ENCODE data around the gene NR6A1.

The NR6A1 gene

GRCh38 chr9:124803911-124804310, 32.8 kb upstream of the NR6A1 start:
- H3K9me3 ChIP-seq (ENCODE audit: insufficient read depth, low read length), result no peaks in the 10 kb centered on the region
- no peak overlapping the region for H3K4me3 ChIP-seq (ENCODE audit: insufficient read length, low read depth)
- H3K4me1 ChIP-seq (ENCODE audit: insufficient read depth, insufficient read length), result peaks cover 8% of the 10 kb centered on the region
- TF ChIP-seq SUZ12 (IDR thresholded peaks at IDR 0.05; ENCODE audit: extremely low read depth, insufficient read depth, insufficient read length) (no peak), YY1 (IDR thresholded peaks at IDR 0.05; ENCODE audit: insufficient read depth, insufficient read length) (no peak)
- no peaks in the 10 kb centered on the region for H3K27me3 ChIP-seq (ENCODE audit: insufficient read depth, insufficient read length)
- no peak overlapping the region for H3K9ac ChIP-seq (ENCODE audit: insufficient read length, low read depth)
- peaks cover 34% of the 10 kb centered on the region for H3K36me3 ChIP-seq (ENCODE audit: insufficient read depth, insufficient read length, low read length)
- DNase-seq (ENCODE audit: low read depth, low spot score), result no peak

- H3K27me3 ChIP-seq (ENCODE audit: insufficient read depth, insufficient read length), result no peaks in the 10 kb centered on the region
- H3K4me3 ChIP-seq (ENCODE audit: insufficient read length, low read depth), result no peak overlapping the region
- peaks cover 2% of the 10 kb centered on the region for H3K4me1 ChIP-seq (ENCODE audit: insufficient read depth, insufficient read length)
- peaks cover 31% of the 10 kb centered on the region for H3K36me3 ChIP-seq (ENCODE audit: insufficient read depth, insufficient read length, low read length)
- no peaks in the 10 kb centered on the region for H3K9me3 ChIP-seq (ENCODE audit: insufficient read depth, low read length)
- no peak for TF ChIP-seq SUZ12 (IDR thresholded peaks at IDR 0.05; ENCODE audit: extremely low read depth, insufficient read depth, insufficient read length)
- TF ChIP-seq ZNF274 (IDR thresholded peaks at IDR 0.05; ENCODE audit: low read depth, low read length), result no peak
- TF ChIP-seq YY1 (IDR thresholded peaks at IDR 0.05; ENCODE audit: insufficient read depth, insufficient read length), result no peak
- H3K9ac ChIP-seq (ENCODE audit: insufficient read length, low read depth), result no peak overlapping the region
- DNase-seq (ENCODE audit: low read depth, low spot score), result no peak
Observed at GRCh38 chr9:124802426-124802825, 31.3 kb upstream of the NR6A1 start.

- H3K27me3 ChIP-seq (ENCODE audit: insufficient read depth, insufficient read length), result no peaks in the 10 kb centered on the region
- peaks cover 2% of the 10 kb centered on the region for H3K4me1 ChIP-seq (ENCODE audit: insufficient read depth, insufficient read length)
- peaks cover 31% of the 10 kb centered on the region for H3K36me3 ChIP-seq (ENCODE audit: insufficient read depth, insufficient read length, low read length)
- no peak overlapping the region for H3K4me3 ChIP-seq (ENCODE audit: insufficient read length, low read depth)
- no peak for DNase-seq (ENCODE audit: low read depth, low spot score)
- no peaks in the 10 kb centered on the region for H3K9me3 ChIP-seq (ENCODE audit: insufficient read depth, low read length)
- no peak overlapping the region for H3K9ac ChIP-seq (ENCODE audit: insufficient read length, low read depth)
- no peak for TF ChIP-seq YY1 (IDR thresholded peaks at IDR 0.05; ENCODE audit: insufficient read depth, insufficient read length)
- TF ChIP-seq SUZ12 (IDR thresholded peaks at IDR 0.05; ENCODE audit: extremely low read depth, insufficient read depth, insufficient read length), result no peak
Observed at GRCh38 chr9:124801356-124801755, 30.2 kb upstream of the NR6A1 start.

- Histone ChIP-seq H3K4me3 (ENCODE audit: insufficient read length, low read depth) (no peak overlapping the region), H3K27me3 (ENCODE audit: insufficient read depth, insufficient read length) (no peaks in the 10 kb centered on the region), H3K4me1 (ENCODE audit: insufficient read depth, insufficient read length) (peaks cover 4% of the 10 kb centered on the region), H3K36me3 (ENCODE audit: insufficient read depth, insufficient read length, low read length) (peaks cover 31% of the 10 kb centered on the region), H3K9ac (ENCODE audit: insufficient read length, low read depth) (no peak overlapping the region), H3K9me3 (ENCODE audit: insufficient read depth, low read length) (no peaks in the 10 kb centered on the region)
- DNase-seq (ENCODE audit: low read depth, low spot score), result no peak
- TF ChIP-seq YY1 (IDR thresholded peaks at IDR 0.05; ENCODE audit: insufficient read depth, insufficient read length), result no peak
- TF ChIP-seq ZNF274 (IDR thresholded peaks at IDR 0.05; ENCODE audit: low read depth, low read length), result no peak
- no peak for TF ChIP-seq SUZ12 (IDR thresholded peaks at IDR 0.05; ENCODE audit: extremely low read depth, insufficient read depth, insufficient read length)
Observed at GRCh38 chr9:124800306-124801259, 29.5 kb upstream of the NR6A1 start.

GRCh38 chr9:124799274-124800006, 28.3 kb upstream of the NR6A1 start:
- peaks cover 9% of the 10 kb centered on the region for H3K4me1 ChIP-seq (ENCODE audit: insufficient read depth, insufficient read length)
- TF ChIP-seq SUZ12 (IDR thresholded peaks at IDR 0.05; ENCODE audit: extremely low read depth, insufficient read depth, insufficient read length) (no peak), YY1 (IDR thresholded peaks at IDR 0.05; ENCODE audit: insufficient read depth, insufficient read length) (no peak), ZNF274 (IDR thresholded peaks at IDR 0.05; ENCODE audit: low read depth, low read length) (no peak)
- H3K9me3 ChIP-seq (ENCODE audit: insufficient read depth, low read length), result no peaks in the 10 kb centered on the region
- H3K27me3 ChIP-seq (ENCODE audit: insufficient read depth, insufficient read length), result no peaks in the 10 kb centered on the region
- H3K36me3 ChIP-seq (ENCODE audit: insufficient read depth, insufficient read length, low read length), result peaks cover 30% of the 10 kb centered on the region
- H3K4me3 ChIP-seq (ENCODE audit: insufficient read length, low read depth), result no peak overlapping the region
- H3K9ac ChIP-seq (ENCODE audit: insufficient read length, low read depth), result no peak overlapping the region
- DNase-seq (ENCODE audit: low read depth, low spot score), result no peak

- peaks cover 24% of the 10 kb centered on the region for H3K36me3 ChIP-seq (ENCODE audit: insufficient read depth, insufficient read length, low read length)
- DNase-seq (ENCODE audit: low read depth, low spot score), result no peak
- no peak overlapping the region for H3K9ac ChIP-seq (ENCODE audit: insufficient read length, low read depth)
- H3K9me3 ChIP-seq (ENCODE audit: insufficient read depth, low read length), result no peaks in the 10 kb centered on the region
- H3K4me3 ChIP-seq (ENCODE audit: insufficient read length, low read depth), result no peak overlapping the region
- TF ChIP-seq YY1 (IDR thresholded peaks at IDR 0.05; ENCODE audit: insufficient read depth, insufficient read length) (no peak), SUZ12 (IDR thresholded peaks at IDR 0.05; ENCODE audit: extremely low read depth, insufficient read depth, insufficient read length) (no peak), ZNF274 (IDR thresholded peaks at IDR 0.05; ENCODE audit: low read depth, low read length) (no peak)
- H3K4me1 ChIP-seq (ENCODE audit: insufficient read depth, insufficient read length), result peaks cover 11% of the 10 kb centered on the region
- no peaks in the 10 kb centered on the region for H3K27me3 ChIP-seq (ENCODE audit: insufficient read depth, insufficient read length)
Observed at GRCh38 chr9:124797343-124798103, 26.4 kb upstream of the NR6A1 start.
